H9 (cell line): ENCODE measurements around the gene LTBP2. TPM values are rescaled to one million over a fixed set of nuclear protein-coding genes. Genes with fewer than 3 reads are reported as not detected.

Source experiments
- DNase-seq: peaks from one replicate; pipeline ENCODE4 v3.0.0-alpha.2; 2017
- H2AFZ ChIP-seq: one replicate; pipeline ENCODE4 v1.6.1; 2013; ENCODE audit warnings: mild to moderate bottlenecking, low read length, control low read depth, moderate library complexity
- H2AK5ac ChIP-seq: 2 replicates; pipeline ENCODE4 v1.6.1; 2013; ENCODE audit warnings: low read length, control low read depth, mixed read lengths; ENCODE audit not compliant: insufficient read length
- H2BK120ac ChIP-seq: one replicate; pipeline ENCODE4 v1.6.1; 2013; ENCODE audit warnings: low read depth, mild to moderate bottlenecking, low read length, control low read depth, inconsistent platforms; ENCODE audit not compliant: poor library complexity, severe bottlenecking
- H2BK12ac ChIP-seq: 2 replicates; pipeline ENCODE4 v1.6.1; 2013; ENCODE audit warnings: low read length, control low read depth, mixed read lengths, low read depth; ENCODE audit not compliant: insufficient read length
- H2BK15ac ChIP-seq: 2 replicates; pipeline ENCODE4 v1.6.1; 2013; ENCODE audit warnings: low read depth, low read length, control low read depth
- H2BK20ac ChIP-seq: one replicate; pipeline ENCODE4 v1.6.1; 2013; ENCODE audit warnings: low read depth, mild to moderate bottlenecking, low read length, control low read depth, inconsistent platforms; ENCODE audit not compliant: poor library complexity, severe bottlenecking
- H2BK5ac ChIP-seq: 2 replicates; pipeline ENCODE4 v1.6.1; 2013; ENCODE audit warnings: low read length, control low read depth, mixed read lengths; ENCODE audit not compliant: insufficient read length
- H3K14ac ChIP-seq: 2 replicates; pipeline ENCODE4 v1.6.1; 2013; ENCODE audit warnings: low read length, control low read depth; ENCODE audit not compliant: insufficient read depth
- H3K18ac ChIP-seq: 2 replicates; pipeline ENCODE4 v1.6.1; 2013; ENCODE audit warnings: low read depth, mild to moderate bottlenecking, mixed read lengths, low read length, control low read depth; ENCODE audit not compliant: insufficient read length
- H3K23ac ChIP-seq: 2 replicates; pipeline ENCODE4 v1.6.1; 2013; ENCODE audit warnings: low read length, control low read depth, mixed read lengths, low read depth; ENCODE audit not compliant: insufficient read length
- H3K23me2 ChIP-seq: 2 replicates; pipeline ENCODE4 v1.6.1; 2013; ENCODE audit warnings: low read depth, mild to moderate bottlenecking, mixed read lengths, low read length, control low read depth; ENCODE audit not compliant: insufficient read length, poor library complexity, severe bottlenecking
- H3K27ac ChIP-seq: 2 replicates; pipeline ENCODE4 v1.5.1; 2013; ENCODE audit warnings: low read length, control low read depth, mixed read lengths, low read depth; ENCODE audit not compliant: insufficient read length
- H3K27me3 ChIP-seq: 2 replicates; pipeline ENCODE4 v1.6.1; 2013; ENCODE audit warnings: low read length, control low read depth, inconsistent platforms; ENCODE audit not compliant: insufficient read depth
- H3K4ac ChIP-seq: 2 replicates; pipeline ENCODE4 v1.6.1; 2013; ENCODE audit warnings: low read depth, mild to moderate bottlenecking, control low read depth, inconsistent platforms, low read length, moderate library complexity
- H3K4me1 ChIP-seq: 2 replicates; pipeline ENCODE4 v1.6.1; 2013; ENCODE audit warnings: low read length, control low read depth, inconsistent platforms; ENCODE audit not compliant: insufficient read depth
- H3K4me2 ChIP-seq: 2 replicates; pipeline ENCODE4 v1.6.1; 2013; ENCODE audit warnings: low read length, control low read depth, mixed read lengths; ENCODE audit not compliant: insufficient read length, insufficient read depth
- H3K56ac ChIP-seq: 2 replicates; pipeline ENCODE4 v1.6.1; 2013; ENCODE audit warnings: low read depth, mild to moderate bottlenecking, mixed read lengths, low read length, control low read depth; ENCODE audit not compliant: insufficient read length
- H3K79me1 ChIP-seq: 2 replicates; pipeline ENCODE4 v1.6.1; 2013; ENCODE audit warnings: low read depth, mild to moderate bottlenecking, moderate library complexity, low read length, control low read depth, inconsistent platforms; ENCODE audit not compliant: insufficient read depth, poor library complexity, severe bottlenecking
- H3K79me2 ChIP-seq: 2 replicates; pipeline ENCODE4 v1.6.1; 2013; ENCODE audit warnings: low read length, control low read depth, inconsistent platforms; ENCODE audit not compliant: insufficient read depth
- H3K9ac ChIP-seq: 2 replicates; pipeline ENCODE4 v1.6.1; 2013; ENCODE audit warnings: low read length, control low read depth, mixed read lengths; ENCODE audit not compliant: insufficient read length; ENCODE audit errors: extremely low read depth
- H3K9me3 ChIP-seq: one replicate; pipeline ENCODE4 v1.6.1; 2013; ENCODE audit warnings: low read depth, low read length, inconsistent platforms; ENCODE audit not compliant: control insufficient read depth
- H3T11ph ChIP-seq: one replicate; pipeline ENCODE4 v1.6.1; 2013; ENCODE audit warnings: mild to moderate bottlenecking, low read length, control low read depth, inconsistent platforms
- H4K20me1 ChIP-seq: one replicate; pipeline ENCODE4 v1.6.1; 2013; ENCODE audit not compliant: control insufficient read depth, insufficient read length, insufficient read depth
- H4K5ac ChIP-seq: 2 replicates; pipeline ENCODE4 v1.6.1; 2013; ENCODE audit warnings: low read depth, mild to moderate bottlenecking, mixed read lengths, low read length, control low read depth; ENCODE audit not compliant: insufficient read length
- H4K8ac ChIP-seq: replicated peaks from 2 replicates; pipeline ENCODE4 v1.6.1; 2013; ENCODE audit warnings: low read length, control low read depth, mixed read lengths, low read depth; ENCODE audit not compliant: insufficient read length
- H4K91ac ChIP-seq: 2 replicates; pipeline ENCODE4 v1.6.1; 2013; ENCODE audit warnings: low read depth, mild to moderate bottlenecking, moderate library complexity, mixed read lengths, low read length, control low read depth; ENCODE audit not compliant: insufficient read length
- H3K27ac Mint-ChIP-seq, 3 experiments: 2 replicates in 2 of 3; 3 replicates in 1 of 3; pipeline ENCODE4 v1.8.0; 2020 to 2021; ENCODE audit warnings: mixed read lengths in 3 of 3, mild to moderate bottlenecking in 1 of 3, moderate library complexity in 1 of 3
- H3K27me3 Mint-ChIP-seq: 2 replicates; pipeline ENCODE4 v1.8.0; 2021; ENCODE audit warnings: low read depth, mild to moderate bottlenecking, moderate library complexity, mixed read lengths
- H3K36me3 Mint-ChIP-seq, 3 experiments: 2 replicates in 2 of 3; 3 replicates in 1 of 3; pipeline ENCODE4 v1.8.0; 2020 to 2021; ENCODE audit warnings: low read depth in 3 of 3, mixed read lengths in 3 of 3; ENCODE audit not compliant: insufficient read depth in 1 of 3
- H3K4me1 Mint-ChIP-seq, 2 experiments: 2 replicates each; pipeline ENCODE4 v1.8.0; 2020; ENCODE audit warnings: mixed read lengths in 2 of 2
- H3K4me3 Mint-ChIP-seq, 2 experiments: 2 replicates in 1 of 2; 3 replicates in 1 of 2; pipeline ENCODE4 v1.8.0; 2020 to 2021; ENCODE audit warnings: mild to moderate bottlenecking in 2 of 2, mixed read lengths in 2 of 2, moderate library complexity in 1 of 2
- H3K9me3 Mint-ChIP-seq, 2 experiments: 2 replicates in 1 of 2; 3 replicates in 1 of 2; pipeline ENCODE4 v1.8.0; 2020; ENCODE audit warnings: mild to moderate bottlenecking in 2 of 2, mixed read lengths in 2 of 2, moderate library complexity in 1 of 2
- WGBS: extraction: QIAGEN DNeasy Blood & Tissue Kit; methylation state at CpG from one replicate; pipeline ENCODE4 v1.1.7; 2013; ENCODE audit warnings: missing lambda C conversion rate, low lambda C conversion rate, mixed read lengths; ENCODE audit not compliant: insufficient read length; ENCODE audit errors: extremely low coverage; 5-methylcytosine and 5-hydroxymethylcytosine counted together
- total RNA-seq: library from RNA; stranded (reverse); gene quantifications from 2 replicates; pipeline ENCODE4 v1.2.1, GENCODE V29; 2021
- TF ChIP-seq, protein P1 (sequence below): fragments of 200-600 bp; sonication (generic); conservative IDR thresholded peaks from 3 replicates; pipeline ENCODE4 v1.8.0; 2021; ENCODE audit warnings: antibody characterized with exemption, mild to moderate bottlenecking

The LTBP2 gene
- total RNA-seq, 1 experiment from 2014 or later: 0.77 TPM

DNA sequence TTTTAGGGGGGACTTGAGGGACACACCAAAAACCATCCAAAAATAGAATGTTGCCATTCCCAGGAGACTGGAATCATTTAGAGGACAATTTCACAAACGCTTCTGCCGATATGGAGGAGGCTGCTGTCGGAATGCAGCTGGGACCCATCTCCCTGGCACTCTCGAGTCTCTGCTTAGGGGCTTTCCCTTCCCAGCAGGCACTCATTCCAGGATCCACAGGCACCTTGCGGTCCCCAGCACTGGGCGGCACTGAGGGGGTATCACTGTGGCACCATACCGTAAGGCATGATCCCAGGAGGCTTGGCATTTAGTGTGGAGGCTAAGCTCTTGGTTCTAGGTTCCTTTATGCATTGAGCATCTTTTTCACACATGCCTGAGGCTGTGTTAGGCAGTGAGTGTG is 36.6 kb upstream of the LTBP2 start:
- Histone ChIP-seq H3K23me2 (no peaks in the 10 kb centered on the region), H3K79me1 (no peaks in the 10 kb centered on the region), H3K4me2 (no peak overlapping the region), H3K79me2 (no peaks in the 10 kb centered on the region), H3K27ac (no peak overlapping the region), H3K4me1 (no peaks in the 10 kb centered on the region), H3K14ac (no peak overlapping the region), H3K56ac (no peak overlapping the region), H2AK5ac (no peak overlapping the region), H3K18ac (no peak overlapping the region), H2BK12ac (no peak overlapping the region), H3K9me3 (no peaks in the 10 kb centered on the region), H3K4ac (no peak overlapping the region), H3K9ac (no peak overlapping the region), H3K27me3 (no peaks in the 10 kb centered on the region), H4K5ac (no peak overlapping the region), H2BK20ac (no peak overlapping the region), H2BK5ac (no peak overlapping the region), H4K8ac (no peak overlapping the region), H2BK120ac (no peak overlapping the region), H2AFZ (no peak overlapping the region), H4K20me1 (peaks cover 2% of the 10 kb centered on the region), H3K23ac (no peak overlapping the region), H3T11ph (no peak overlapping the region), H4K91ac (no peak overlapping the region), H2BK15ac (no peak overlapping the region)
- Mint-ChIP-seq H3K9me3 (no peaks in the 10 kb centered on the region), H3K4me1 (peaks cover 12 to 16% of the 10 kb centered on the region in 2 experiments), H3K27ac (0 out of 7 replicates have a peak overlapping the region, but pooled peaks of 1 of the 3 experiments have one; percentile 73), H3K36me3 (peaks cover 0 to 1% (median 0%) of the 10 kb centered on the region in 3 experiments; a peak in 1 of 7 replicates), H3K4me3 (0 out of 5 replicates have a peak overlapping the region, but pooled peaks of 1 of the 2 experiments have one; percentile 36), H3K27me3 (peaks cover 4% of the 10 kb centered on the region)
- no CpG with 5 or more reads among the region's 7 CpGs for WGBS
- TF ChIP-seq, protein P1, sequence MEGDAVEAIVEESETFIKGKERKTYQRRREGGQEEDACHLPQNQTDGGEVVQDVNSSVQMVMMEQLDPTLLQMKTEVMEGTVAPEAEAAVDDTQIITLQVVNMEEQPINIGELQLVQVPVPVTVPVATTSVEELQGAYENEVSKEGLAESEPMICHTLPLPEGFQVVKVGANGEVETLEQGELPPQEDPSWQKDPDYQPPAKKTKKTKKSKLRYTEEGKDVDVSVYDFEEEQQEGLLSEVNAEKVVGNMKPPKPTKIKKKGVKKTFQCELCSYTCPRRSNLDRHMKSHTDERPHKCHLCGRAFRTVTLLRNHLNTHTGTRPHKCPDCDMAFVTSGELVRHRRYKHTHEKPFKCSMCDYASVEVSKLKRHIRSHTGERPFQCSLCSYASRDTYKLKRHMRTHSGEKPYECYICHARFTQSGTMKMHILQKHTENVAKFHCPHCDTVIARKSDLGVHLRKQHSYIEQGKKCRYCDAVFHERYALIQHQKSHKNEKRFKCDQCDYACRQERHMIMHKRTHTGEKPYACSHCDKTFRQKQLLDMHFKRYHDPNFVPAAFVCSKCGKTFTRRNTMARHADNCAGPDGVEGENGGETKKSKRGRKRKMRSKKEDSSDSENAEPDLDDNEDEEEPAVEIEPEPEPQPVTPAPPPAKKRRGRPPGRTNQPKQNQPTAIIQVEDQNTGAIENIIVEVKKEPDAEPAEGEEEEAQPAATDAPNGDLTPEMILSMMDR: no peak
- DNase-seq: no peak
